ENCODE data around the gene ASIC2. TPM values are rescaled to one million over a fixed set of nuclear protein-coding genes. Genes with fewer than 3 reads are reported as not detected.

Gene ASIC2
- total and polyA plus RNA-seq, 2 experiments from 2014 or later, result not detected

- Histone ChIP-seq H3K36me3 (no peaks in the 10 kb centered on the region), H3K4me3 (no peak overlapping the region), H3K27ac (no peak overlapping the region), H3K4me1 (ENCODE audit: low read depth) (no peaks in the 10 kb centered on the region), H3K9me3 (ENCODE audit: low read depth) (no peaks in the 10 kb centered on the region), H3K27me3 (no peaks in the 10 kb centered on the region)
- TF ChIP-seq, protein P1, sequence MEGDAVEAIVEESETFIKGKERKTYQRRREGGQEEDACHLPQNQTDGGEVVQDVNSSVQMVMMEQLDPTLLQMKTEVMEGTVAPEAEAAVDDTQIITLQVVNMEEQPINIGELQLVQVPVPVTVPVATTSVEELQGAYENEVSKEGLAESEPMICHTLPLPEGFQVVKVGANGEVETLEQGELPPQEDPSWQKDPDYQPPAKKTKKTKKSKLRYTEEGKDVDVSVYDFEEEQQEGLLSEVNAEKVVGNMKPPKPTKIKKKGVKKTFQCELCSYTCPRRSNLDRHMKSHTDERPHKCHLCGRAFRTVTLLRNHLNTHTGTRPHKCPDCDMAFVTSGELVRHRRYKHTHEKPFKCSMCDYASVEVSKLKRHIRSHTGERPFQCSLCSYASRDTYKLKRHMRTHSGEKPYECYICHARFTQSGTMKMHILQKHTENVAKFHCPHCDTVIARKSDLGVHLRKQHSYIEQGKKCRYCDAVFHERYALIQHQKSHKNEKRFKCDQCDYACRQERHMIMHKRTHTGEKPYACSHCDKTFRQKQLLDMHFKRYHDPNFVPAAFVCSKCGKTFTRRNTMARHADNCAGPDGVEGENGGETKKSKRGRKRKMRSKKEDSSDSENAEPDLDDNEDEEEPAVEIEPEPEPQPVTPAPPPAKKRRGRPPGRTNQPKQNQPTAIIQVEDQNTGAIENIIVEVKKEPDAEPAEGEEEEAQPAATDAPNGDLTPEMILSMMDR (IDR thresholded peaks at IDR 0.05; ENCODE audit: low read depth, low read length), result no peak
- DNase-seq (ENCODE audit: low read depth in 1 of 2, low spot score in 1 of 2), result no peak
These were observed 121.2 kb downstream of the ASIC2 start for GRCh38 chr17:33171931-33172330.

GRCh38 chr17:33169580-33170285, 123.4 kb downstream of the ASIC2 start:
- Histone ChIP-seq H3K4me3 (no peak overlapping the region), H3K27me3 (no peaks in the 10 kb centered on the region), H3K9me3 (ENCODE audit: low read depth) (no peaks in the 10 kb centered on the region), H3K36me3 (no peaks in the 10 kb centered on the region), H3K4me1 (ENCODE audit: low read depth) (no peaks in the 10 kb centered on the region), H3K27ac (no peak overlapping the region)
- no peak for DNase-seq (ENCODE audit: low read depth in 1 of 2, low spot score in 1 of 2)
- TF ChIP-seq, protein P1 (IDR thresholded peaks at IDR 0.05; ENCODE audit: low read depth, low read length), result no peak

DNA sequence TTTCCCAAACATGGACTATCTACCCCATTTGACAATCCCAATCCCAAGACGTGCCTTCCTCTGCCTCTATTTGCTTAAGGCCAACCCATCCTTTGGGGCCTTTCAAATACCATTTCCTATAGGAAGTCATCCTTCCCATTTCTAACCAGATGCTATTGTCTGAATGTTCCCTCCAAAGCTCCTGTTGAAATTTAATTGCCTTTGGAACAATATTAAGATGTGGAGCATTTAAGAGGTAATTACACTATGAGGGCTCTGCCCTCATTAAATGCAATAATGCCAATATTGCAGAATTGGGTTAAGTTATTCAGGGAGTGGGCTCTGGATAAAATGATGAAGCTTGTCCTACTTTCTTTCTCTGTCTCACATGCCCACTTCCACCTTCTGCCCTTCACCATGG, 125.4 kb downstream of the ASIC2 start:
- Histone ChIP-seq H3K4me1 (ENCODE audit: low read depth) (no peaks in the 10 kb centered on the region), H3K9me3 (ENCODE audit: low read depth) (no peaks in the 10 kb centered on the region), H3K4me3 (no peak overlapping the region), H3K27ac (no peak overlapping the region), H3K36me3 (no peaks in the 10 kb centered on the region), H3K27me3 (no peaks in the 10 kb centered on the region)
- TF ChIP-seq, protein P1 (IDR thresholded peaks at IDR 0.05; ENCODE audit: low read depth, low read length), result no peak
- DNase-seq (ENCODE audit: low read depth in 1 of 2, low spot score in 1 of 2), result no peak

DNA sequence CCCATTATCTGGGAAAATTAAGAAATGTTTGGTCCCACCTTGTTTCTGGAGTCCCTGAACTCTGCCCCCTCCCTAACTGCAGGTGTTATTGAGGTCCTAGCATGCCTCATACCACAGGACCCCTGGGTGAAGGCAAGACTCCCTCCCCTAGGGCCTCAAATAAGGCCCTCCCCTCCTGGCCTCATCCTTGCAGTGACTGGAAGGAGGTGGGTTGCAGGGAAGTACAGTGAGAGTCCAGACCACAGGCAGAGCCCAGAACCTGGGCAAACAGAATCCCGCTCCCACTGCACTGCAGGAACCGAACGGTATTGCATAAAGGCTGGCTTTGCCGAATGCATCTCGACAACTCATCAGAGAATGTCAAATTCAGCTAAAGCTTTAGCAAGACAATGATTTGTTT, 126.6 kb downstream of the ASIC2 start:
- Histone ChIP-seq H3K36me3 (no peaks in the 10 kb centered on the region), H3K4me3 (no peak overlapping the region), H3K9me3 (ENCODE audit: low read depth) (no peaks in the 10 kb centered on the region), H3K4me1 (ENCODE audit: low read depth) (no peaks in the 10 kb centered on the region), H3K27ac (no peak overlapping the region), H3K27me3 (no peaks in the 10 kb centered on the region)
- no peak for DNase-seq (ENCODE audit: low read depth in 1 of 2, low spot score in 1 of 2)
- TF ChIP-seq, protein P1 (IDR thresholded peaks at IDR 0.05; ENCODE audit: low read depth, low read length), result no peak

GRCh38 chr17:33164169-33164881, 128.8 kb downstream of the ASIC2 start:
- no peaks in the 10 kb centered on the region for H3K36me3 ChIP-seq
- TF ChIP-seq, protein P1 (IDR thresholded peaks at IDR 0.05; ENCODE audit: low read depth, low read length), result no peak
- no peak overlapping the region for H3K27ac ChIP-seq
- H3K4me1 ChIP-seq (ENCODE audit: low read depth), result no peaks in the 10 kb centered on the region
- no peaks in the 10 kb centered on the region for H3K27me3 ChIP-seq
- H3K9me3 ChIP-seq (ENCODE audit: low read depth), result no peaks in the 10 kb centered on the region
- no peak for DNase-seq (ENCODE audit: low read depth in 1 of 2, low spot score in 1 of 2)
- no peak overlapping the region for H3K4me3 ChIP-seq

All from cardiac muscle cell (in vitro differentiated cells and primary cell).